ENCODE data around the gene TEX14.

TEX14 gene

GRCh38 chr17:58513965-58514769 lies 177.7 kb downstream of the TEX14 start, which contains the start of gene MTMR4:
MTMR4 (minus strand) TSS chr17:58514638; CDS start chr17:58514407, 231 bp downstream.
- H3K4me3 ChIP-seq = peak within 1 kb of the TSS; percentile 54 to 86 (median 78)
- H3K27ac ChIP-seq = peak within 1 kb of the TSS; percentile 14 to 85 (median 71)

- Histone ChIP-seq H3K4me3 (peak overlapping the region; percentile 54 to 86 (median 78)), H3K27ac (peak overlapping the region in 12 of 21 experiments; percentile 10 to 85 (median 71))
Observed at GRCh38 chr17:58513267-58513964, 178.4 kb downstream of the TEX14 start.

DNA sequence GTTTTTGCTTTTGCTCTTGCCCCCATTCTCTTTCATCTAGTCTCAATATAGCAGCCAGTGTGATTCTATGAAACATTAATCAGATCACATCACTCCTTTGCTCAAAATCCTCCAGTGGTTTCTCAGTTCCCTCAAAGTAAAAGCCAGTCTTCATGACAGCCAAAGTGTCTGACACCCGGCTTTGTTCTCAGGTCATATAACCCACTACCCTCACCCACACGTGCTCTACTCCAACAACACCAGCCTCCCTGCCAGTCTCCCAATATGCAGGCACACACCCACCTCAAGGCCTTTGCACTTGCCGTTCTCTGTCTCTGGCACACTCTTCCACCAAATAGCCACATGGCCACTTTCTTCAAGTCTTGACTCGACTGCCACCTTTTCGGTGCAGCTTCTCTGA lies 181.8 kb downstream of the TEX14 start:
- no peak overlapping the region for H3K4me3 ChIP-seq
- no peak overlapping the region for H3K27ac ChIP-seq

GRCh38 chr17:58508341-58509067 lies 183.3 kb downstream of the TEX14 start:
- Histone ChIP-seq H3K4me3 (no peak overlapping the region), H3K27ac (no peak overlapping the region)

GRCh38 chr17:58507123-58507634 lies 184.7 kb downstream of the TEX14 start:
- no peak overlapping the region for H3K4me3 ChIP-seq
- H3K27ac ChIP-seq = peak overlapping the region in 1 of 21 experiments; percentile 7
